GM06990 (cell line): ENCODE results near the gene SMC4.

Source experiments
- DNase-seq: peaks from one replicate; pipeline ENCODE4 v3.0.0-alpha.2; 2011; ENCODE audit not compliant: insufficient read length; ENCODE audit errors: extremely low read depth
- H3K27me3 ChIP-seq: replicated peaks from 2 replicates; pipeline ENCODE4 v1.6.0; 2011; ENCODE audit warnings: low read length; ENCODE audit not compliant: control insufficient read depth, insufficient read depth
- H3K36me3 ChIP-seq: 2 replicates; pipeline ENCODE4 v1.5.1; 2011; ENCODE audit warnings: low read length; ENCODE audit not compliant: control insufficient read depth, insufficient read depth
- H3K4me3 ChIP-seq: replicated peaks from 2 replicates; pipeline ENCODE4 v1.5.1; 2011; ENCODE audit warnings: low read depth, mild to moderate bottlenecking, control low read depth, low read length
- CTCF ChIP-seq: IDR thresholded peaks from 2 replicates; pipeline ENCODE4 v1.5.1; 2011; ENCODE audit warnings: low read length, control low read depth, mild to moderate bottlenecking, inconsistent platforms; ENCODE audit not compliant: insufficient read depth, poor library complexity, severe bottlenecking

The SMC4 gene

DNA sequence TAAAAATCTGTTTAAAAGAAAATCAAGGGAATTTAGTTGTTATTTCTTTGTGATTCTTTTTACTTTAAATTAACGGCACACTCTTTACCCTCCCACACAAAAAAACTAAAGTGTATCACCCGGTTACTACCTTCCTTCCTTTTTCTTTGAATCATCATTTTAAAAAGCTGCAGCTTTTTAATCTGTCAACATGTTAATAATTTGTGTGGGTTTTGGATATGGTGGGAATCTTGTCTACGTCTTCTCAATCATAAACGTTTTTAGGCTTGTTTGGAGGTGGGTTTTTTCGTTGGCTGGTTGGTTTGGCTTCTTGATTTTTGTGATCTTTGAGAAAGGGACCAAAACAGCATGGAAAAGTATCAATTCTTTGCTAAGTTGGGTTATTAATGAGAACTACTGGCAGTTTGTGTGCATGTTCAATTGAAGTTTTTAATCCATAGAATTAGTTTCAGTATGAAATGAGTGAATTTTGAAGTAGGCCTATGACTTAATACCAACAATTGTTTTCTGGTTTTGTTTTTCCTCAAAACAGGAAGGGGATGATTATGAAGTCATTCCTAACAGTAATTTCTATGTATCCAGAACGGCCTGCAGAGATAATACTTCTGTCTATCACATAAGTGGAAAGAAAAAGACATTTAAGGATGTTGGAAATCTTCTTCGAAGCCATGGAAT, 4.5 kb downstream of the SMC4 start:
- no peak for DNase-seq
- Histone ChIP-seq H3K4me3 (peak overlapping the region; percentile 95), H3K36me3 (no peaks in the 10 kb centered on the region), H3K27me3 (no peaks in the 10 kb centered on the region)
- no peak for TF ChIP-seq CTCF

DNA sequence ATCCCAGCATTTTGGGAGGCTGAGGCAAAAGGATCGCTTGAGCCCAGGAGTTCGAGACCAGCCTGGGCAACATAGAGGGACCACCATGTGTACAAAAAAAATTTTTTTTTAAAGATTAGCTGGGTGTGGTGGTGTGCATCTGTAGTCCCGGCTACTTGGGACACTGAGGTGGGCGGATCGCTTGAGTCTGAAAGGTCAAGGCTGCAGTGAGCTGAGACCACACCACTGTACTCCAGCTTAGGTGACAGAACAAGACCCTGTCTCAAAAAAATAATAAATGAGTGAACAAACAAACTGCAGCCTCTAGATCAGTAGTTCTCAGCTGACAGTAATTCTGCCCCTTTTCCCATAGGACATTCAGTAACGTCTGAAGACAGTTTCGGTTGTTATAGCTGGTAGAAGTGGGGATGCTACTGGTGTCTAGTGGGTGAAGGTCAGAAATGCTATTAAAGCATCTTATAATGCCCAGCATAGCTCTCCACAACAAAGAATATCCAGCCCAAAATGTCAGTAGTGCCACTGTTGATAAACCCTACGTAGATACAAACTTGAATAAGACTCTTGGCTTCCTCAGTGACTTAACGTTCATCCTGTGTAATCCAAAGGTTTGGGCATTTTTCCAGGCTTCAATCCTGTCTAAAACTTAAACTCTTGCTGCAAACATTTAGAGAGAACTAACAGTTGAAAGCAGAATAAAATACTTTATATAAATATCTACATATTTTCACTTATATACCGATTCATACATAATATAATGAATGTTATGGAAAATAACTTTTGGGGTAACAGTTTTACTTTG, 10.6 kb downstream of the SMC4 start:
- Histone ChIP-seq H3K36me3 (peaks cover 4% of the 10 kb centered on the region), H3K4me3 (no peak overlapping the region), H3K27me3 (no peaks in the 10 kb centered on the region)
- TF ChIP-seq CTCF, result no peak
- DNase-seq, result no peak

- H3K27me3 ChIP-seq, result no peaks in the 10 kb centered on the region
- DNase-seq, result no peak
- no peak for TF ChIP-seq CTCF
- H3K36me3 ChIP-seq, result peaks cover 6% of the 10 kb centered on the region
- H3K4me3 ChIP-seq, result no peak overlapping the region
Measured at GRCh38 chr3:160412477-160412876, 13.0 kb downstream of the SMC4 start.

DNA sequence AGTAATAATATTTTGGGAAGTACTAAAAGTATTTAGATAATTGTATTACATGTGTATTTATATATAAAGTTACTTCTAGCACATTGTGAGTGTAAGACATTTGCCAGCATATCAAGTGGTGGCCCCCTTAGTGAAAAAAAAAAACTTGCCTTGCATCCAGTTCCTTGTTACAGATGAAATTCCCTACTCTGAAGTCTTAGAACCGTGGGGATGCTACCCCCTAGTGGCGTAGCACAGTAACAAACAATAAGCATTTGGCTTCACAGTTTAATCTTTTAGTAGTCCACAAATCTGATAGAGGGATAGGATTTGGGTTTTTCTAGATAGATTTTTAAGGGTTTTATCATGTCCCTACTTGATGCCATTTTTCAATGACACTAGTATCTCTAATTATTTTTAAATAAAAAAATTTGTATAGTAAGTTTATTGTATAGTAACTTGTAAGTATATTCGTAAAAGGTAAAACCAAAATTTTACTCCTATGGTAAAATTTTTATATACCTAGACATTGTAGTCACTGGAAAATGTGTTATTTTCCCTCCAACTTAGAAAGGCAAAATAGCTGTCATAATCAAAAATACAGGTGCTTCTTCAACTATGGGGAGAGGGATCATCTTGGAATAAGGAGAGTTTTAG, 14.3 kb downstream of the SMC4 start:
- DNase-seq, result peak; percentile 24
- peak; percentile 78 for TF ChIP-seq CTCF
- Histone ChIP-seq H3K27me3 (no peaks in the 10 kb centered on the region), H3K36me3 (peaks cover 7% of the 10 kb centered on the region), H3K4me3 (no peak overlapping the region)

- TF ChIP-seq CTCF, result no peak
- H3K27me3 ChIP-seq, result no peaks in the 10 kb centered on the region
- H3K4me3 ChIP-seq, result no peak overlapping the region
- no peak for DNase-seq
- peaks cover 11% of the 10 kb centered on the region for H3K36me3 ChIP-seq
Measured at GRCh38 chr3:160417311-160417710, 17.9 kb downstream of the SMC4 start.
